ENCODE data around the gene NUP153. TPM values are rescaled to one million over a fixed set of nuclear protein-coding genes. Genes with fewer than 3 reads are reported as not detected.

The NUP153 gene
- polyA plus RNA-seq, 1 donor from 2014 or later, result 20.6 TPM

DNA sequence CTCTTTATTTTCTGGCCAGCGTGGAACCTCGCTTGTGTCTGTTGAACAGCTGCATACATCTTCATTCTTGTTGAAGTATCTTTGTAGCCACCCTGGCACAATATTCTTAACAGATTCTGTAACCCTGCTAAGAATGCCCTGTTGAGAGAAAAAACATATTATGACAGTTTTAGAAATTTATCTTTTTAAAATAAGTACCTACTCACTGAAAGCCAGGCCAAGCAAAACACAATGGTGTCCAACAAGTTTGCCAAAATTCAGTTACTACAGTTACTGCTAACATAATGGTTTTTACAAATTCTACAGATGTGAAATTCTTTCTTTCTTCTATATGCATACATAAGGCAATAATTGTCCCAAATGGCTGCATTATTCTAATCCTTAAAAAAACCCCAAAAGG is 18.2 kb downstream of the NUP153 start:
- Histone ChIP-seq H3K9me3 (ENCODE audit: low read length) (no peaks in the 10 kb centered on the region), H3K27me3 (ENCODE audit: insufficient read depth, low read depth, low read length) (no peaks in the 10 kb centered on the region), H3K27ac (ENCODE audit: low read length) (no peak overlapping the region), H3K36me3 (ENCODE audit: insufficient read depth, low read length) (no peaks in the 10 kb centered on the region), H3K4me3 (ENCODE audit: low read length) (no peak overlapping the region), H3K9ac (ENCODE audit: low read length) (no peak overlapping the region), H3F3A (ENCODE audit: insufficient read depth, low read length, poor library complexity, severe bottlenecking) (no peaks in the 10 kb centered on the region), H3K79me2 (replicated peaks; ENCODE audit: insufficient read depth, low read length) (peaks cover 38% of the 10 kb centered on the region), H2AFZ (ENCODE audit: low read depth, low read length) (no peak overlapping the region), H3K4me2 (ENCODE audit: low read length) (no peak overlapping the region), H3K9me2 (ENCODE audit: insufficient read depth, low read length) (no peaks in the 10 kb centered on the region), H4K20me1 (ENCODE audit: insufficient read depth) (no peaks in the 10 kb centered on the region)
- TF ChIP-seq SMC3 (conservative IDR thresholded peaks at IDR 0.05; ENCODE audit: poor library complexity) (no peak), RAD21 (conservative IDR thresholded peaks at IDR 0.05) (no peak)

DNA sequence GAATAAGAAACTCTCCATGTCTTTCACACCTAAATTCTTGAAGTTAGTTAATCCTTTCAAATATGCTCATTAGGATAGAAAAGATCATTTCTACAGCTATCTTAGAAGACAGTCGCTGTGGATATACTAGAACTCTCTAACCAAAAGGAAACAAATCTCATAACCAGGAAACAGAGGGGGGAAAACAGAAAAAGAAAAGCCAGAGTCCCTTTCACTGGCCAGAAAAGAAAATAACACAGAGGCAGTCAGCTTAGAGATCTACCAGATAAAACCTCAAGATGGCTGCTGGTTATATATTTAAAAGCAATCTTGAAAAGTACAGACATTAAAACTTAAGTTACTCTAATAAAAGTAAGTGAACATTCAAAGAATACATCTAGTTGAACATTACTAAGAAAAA is 19.6 kb downstream of the NUP153 start:
- TF ChIP-seq, protein P1, sequence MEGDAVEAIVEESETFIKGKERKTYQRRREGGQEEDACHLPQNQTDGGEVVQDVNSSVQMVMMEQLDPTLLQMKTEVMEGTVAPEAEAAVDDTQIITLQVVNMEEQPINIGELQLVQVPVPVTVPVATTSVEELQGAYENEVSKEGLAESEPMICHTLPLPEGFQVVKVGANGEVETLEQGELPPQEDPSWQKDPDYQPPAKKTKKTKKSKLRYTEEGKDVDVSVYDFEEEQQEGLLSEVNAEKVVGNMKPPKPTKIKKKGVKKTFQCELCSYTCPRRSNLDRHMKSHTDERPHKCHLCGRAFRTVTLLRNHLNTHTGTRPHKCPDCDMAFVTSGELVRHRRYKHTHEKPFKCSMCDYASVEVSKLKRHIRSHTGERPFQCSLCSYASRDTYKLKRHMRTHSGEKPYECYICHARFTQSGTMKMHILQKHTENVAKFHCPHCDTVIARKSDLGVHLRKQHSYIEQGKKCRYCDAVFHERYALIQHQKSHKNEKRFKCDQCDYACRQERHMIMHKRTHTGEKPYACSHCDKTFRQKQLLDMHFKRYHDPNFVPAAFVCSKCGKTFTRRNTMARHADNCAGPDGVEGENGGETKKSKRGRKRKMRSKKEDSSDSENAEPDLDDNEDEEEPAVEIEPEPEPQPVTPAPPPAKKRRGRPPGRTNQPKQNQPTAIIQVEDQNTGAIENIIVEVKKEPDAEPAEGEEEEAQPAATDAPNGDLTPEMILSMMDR (IDR thresholded peaks at IDR 0.05; ENCODE audit: poor library complexity, severe bottlenecking), result no peak
- TF ChIP-seq SMC3 (conservative IDR thresholded peaks at IDR 0.05; ENCODE audit: poor library complexity), result no peak
- TF ChIP-seq EZH2 (IDR thresholded peaks at IDR 0.05; ENCODE audit: borderline replicate concordance, insufficient read depth, low read length, poor library complexity, severe bottlenecking), result no peak
- TF ChIP-seq, protein P2, sequence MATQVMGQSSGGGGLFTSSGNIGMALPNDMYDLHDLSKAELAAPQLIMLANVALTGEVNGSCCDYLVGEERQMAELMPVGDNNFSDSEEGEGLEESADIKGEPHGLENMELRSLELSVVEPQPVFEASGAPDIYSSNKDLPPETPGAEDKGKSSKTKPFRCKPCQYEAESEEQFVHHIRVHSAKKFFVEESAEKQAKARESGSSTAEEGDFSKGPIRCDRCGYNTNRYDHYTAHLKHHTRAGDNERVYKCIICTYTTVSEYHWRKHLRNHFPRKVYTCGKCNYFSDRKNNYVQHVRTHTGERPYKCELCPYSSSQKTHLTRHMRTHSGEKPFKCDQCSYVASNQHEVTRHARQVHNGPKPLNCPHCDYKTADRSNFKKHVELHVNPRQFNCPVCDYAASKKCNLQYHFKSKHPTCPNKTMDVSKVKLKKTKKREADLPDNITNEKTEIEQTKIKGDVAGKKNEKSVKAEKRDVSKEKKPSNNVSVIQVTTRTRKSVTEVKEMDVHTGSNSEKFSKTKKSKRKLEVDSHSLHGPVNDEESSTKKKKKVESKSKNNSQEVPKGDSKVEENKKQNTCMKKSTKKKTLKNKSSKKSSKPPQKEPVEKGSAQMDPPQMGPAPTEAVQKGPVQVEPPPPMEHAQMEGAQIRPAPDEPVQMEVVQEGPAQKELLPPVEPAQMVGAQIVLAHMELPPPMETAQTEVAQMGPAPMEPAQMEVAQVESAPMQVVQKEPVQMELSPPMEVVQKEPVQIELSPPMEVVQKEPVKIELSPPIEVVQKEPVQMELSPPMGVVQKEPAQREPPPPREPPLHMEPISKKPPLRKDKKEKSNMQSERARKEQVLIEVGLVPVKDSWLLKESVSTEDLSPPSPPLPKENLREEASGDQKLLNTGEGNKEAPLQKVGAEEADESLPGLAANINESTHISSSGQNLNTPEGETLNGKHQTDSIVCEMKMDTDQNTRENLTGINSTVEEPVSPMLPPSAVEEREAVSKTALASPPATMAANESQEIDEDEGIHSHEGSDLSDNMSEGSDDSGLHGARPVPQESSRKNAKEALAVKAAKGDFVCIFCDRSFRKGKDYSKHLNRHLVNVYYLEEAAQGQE (IDR thresholded peaks at IDR 0.05; ENCODE audit: borderline replicate concordance), result no peak
- TF ChIP-seq RAD21 (conservative IDR thresholded peaks at IDR 0.05), result no peak
- no peak for TF ChIP-seq POLR2AphosphoS5 (IDR thresholded peaks at IDR 0.05)
- TF ChIP-seq TAF1 (IDR thresholded peaks at IDR 0.05; ENCODE audit: low read depth), result no peak
- TF ChIP-seq EP300 (conservative IDR thresholded peaks at IDR 0.05; ENCODE audit: poor library complexity, severe bottlenecking), result no peak
- no peak for TF ChIP-seq MXI1 (conservative IDR thresholded peaks at IDR 0.05; ENCODE audit: poor library complexity, severe bottlenecking)
- Histone ChIP-seq H3K27ac (ENCODE audit: low read length) (no peak overlapping the region), H3K9ac (ENCODE audit: low read length) (no peak overlapping the region), H3K27me3 (ENCODE audit: insufficient read depth, low read depth, low read length) (no peaks in the 10 kb centered on the region), H3K4me3 (ENCODE audit: low read length) (no peak overlapping the region), H3K4me2 (ENCODE audit: low read length) (no peak overlapping the region), H3K79me2 (replicated peaks; ENCODE audit: insufficient read depth, low read length) (peaks cover 24% of the 10 kb centered on the region), H2AFZ (ENCODE audit: low read depth, low read length) (no peak overlapping the region), H3K36me3 (ENCODE audit: insufficient read depth, low read length) (no peaks in the 10 kb centered on the region), H3K9me3 (ENCODE audit: low read length) (no peaks in the 10 kb centered on the region), H3K9me2 (ENCODE audit: insufficient read depth, low read length) (no peaks in the 10 kb centered on the region), H3F3A (ENCODE audit: insufficient read depth, low read length, poor library complexity, severe bottlenecking) (no peaks in the 10 kb centered on the region), H4K20me1 (ENCODE audit: insufficient read depth) (no peaks in the 10 kb centered on the region)

DNA sequence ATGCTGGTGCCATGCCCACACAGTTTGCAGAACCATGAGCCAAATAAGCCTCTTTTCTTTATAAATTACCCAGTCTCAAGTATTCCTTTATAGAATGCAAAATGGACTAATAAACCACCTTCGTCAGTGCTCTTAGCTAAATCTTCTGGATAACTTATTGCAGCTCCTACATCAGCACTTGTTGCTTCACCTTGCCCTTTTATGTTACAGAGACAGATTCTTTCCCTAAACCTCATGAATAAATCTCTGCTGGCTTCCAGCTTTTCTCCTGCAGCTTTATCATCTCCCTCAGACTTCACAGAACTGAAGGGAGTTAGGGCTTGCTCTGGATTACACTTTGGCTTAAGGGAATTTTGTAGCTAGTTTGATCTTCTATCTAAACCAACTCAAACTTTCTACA is 22.6 kb downstream of the NUP153 start:
- Histone ChIP-seq H2AFZ (ENCODE audit: low read depth, low read length) (no peak overlapping the region), H3K27me3 (ENCODE audit: insufficient read depth, low read depth, low read length) (no peaks in the 10 kb centered on the region)

More for the DNA sequence above, 22.6 kb downstream of the NUP153 start:
- Histone ChIP-seq H4K20me1 (ENCODE audit: insufficient read depth) (no peaks in the 10 kb centered on the region), H3K9me3 (ENCODE audit: low read length) (no peaks in the 10 kb centered on the region), H3K4me3 (ENCODE audit: low read length) (no peak overlapping the region), H3K36me3 (ENCODE audit: insufficient read depth, low read length) (no peaks in the 10 kb centered on the region), H3F3A (ENCODE audit: insufficient read depth, low read length, poor library complexity, severe bottlenecking) (no peaks in the 10 kb centered on the region), H3K4me2 (ENCODE audit: low read length) (no peak overlapping the region), H3K9me2 (ENCODE audit: insufficient read depth, low read length) (no peaks in the 10 kb centered on the region), H3K79me2 (replicated peaks; ENCODE audit: insufficient read depth, low read length) (peaks cover 24% of the 10 kb centered on the region), H3K9ac (ENCODE audit: low read length) (no peak overlapping the region), H3K27ac (ENCODE audit: low read length) (no peak overlapping the region)
- TF ChIP-seq EZH2 (IDR thresholded peaks at IDR 0.05; ENCODE audit: borderline replicate concordance, insufficient read depth, low read length, poor library complexity, severe bottlenecking) (no peak), EP300 (conservative IDR thresholded peaks at IDR 0.05; ENCODE audit: poor library complexity, severe bottlenecking) (no peak), POLR2AphosphoS5 (IDR thresholded peaks at IDR 0.05) (no peak), SMC3 (conservative IDR thresholded peaks at IDR 0.05; ENCODE audit: poor library complexity) (no peak), TAF1 (IDR thresholded peaks at IDR 0.05; ENCODE audit: low read depth) (no peak), MXI1 (conservative IDR thresholded peaks at IDR 0.05; ENCODE audit: poor library complexity, severe bottlenecking) (no peak), RAD21 (conservative IDR thresholded peaks at IDR 0.05) (no peak)
- TF ChIP-seq, protein P2 (IDR thresholded peaks at IDR 0.05; ENCODE audit: borderline replicate concordance), result no peak
- TF ChIP-seq, protein P1 (IDR thresholded peaks at IDR 0.05; ENCODE audit: poor library complexity, severe bottlenecking), result no peak

Measured in neural cell (in vitro differentiated cells).